ENCODE measurements around the gene PCBD1. TPM values are rescaled to one million over a fixed set of nuclear protein-coding genes. Genes with fewer than 3 reads are reported as not detected.
A peak's percentile ranks its signal among the peaks of the same experiment; 100 is the strongest.

Gene PCBD1
- total RNA-seq, 2 donors from 2014 or later = 36.3 to 47.4 TPM

DNA sequence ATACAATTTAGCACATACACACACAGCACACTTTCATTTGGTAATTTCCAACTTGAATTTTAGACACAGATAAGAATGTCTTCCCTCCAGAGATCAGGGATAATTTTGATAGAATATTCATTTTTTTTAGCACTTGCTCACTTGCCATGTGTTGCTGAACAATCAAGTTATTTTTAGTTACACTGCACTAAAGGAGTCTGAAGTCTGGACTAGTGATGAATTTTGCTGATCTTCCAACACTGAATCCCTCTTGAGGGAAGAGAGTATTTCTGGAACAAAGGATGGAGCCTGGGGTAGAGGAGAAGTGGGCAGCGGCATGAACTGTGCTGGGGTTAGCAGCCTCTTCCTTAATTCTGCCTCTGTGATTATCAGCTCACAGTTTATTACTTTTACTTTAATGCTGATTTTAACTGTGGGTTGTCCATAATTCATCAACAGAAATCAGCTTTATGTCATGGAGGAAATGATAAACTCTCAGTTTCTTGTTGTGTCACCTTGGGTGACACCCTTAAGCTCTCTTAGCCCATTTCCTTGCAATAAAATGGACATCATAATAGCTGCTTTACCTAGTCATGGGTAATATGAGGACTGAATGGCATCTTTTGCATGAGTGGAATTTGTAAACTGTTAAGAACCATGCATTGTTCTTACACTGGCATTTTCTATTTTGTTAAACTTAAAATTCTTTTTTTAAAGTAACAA is 40.6 kb downstream of the PCBD1 start:
- Mint-ChIP-seq H3K27me3 (no peaks in the 10 kb centered on the region), H3K36me3 (ENCODE audit: low read depth) (peaks cover 93% of the 10 kb centered on the region), H3K27ac (peak overlapping the region; percentile 87), H3K9me3 (no peaks in the 10 kb centered on the region), H3K4me1 (peaks cover 16% of the 10 kb centered on the region), H3K4me3 (peak overlapping the region; percentile 63)
- ATAC-seq (replicated peaks) = peak; percentile 92

DNA sequence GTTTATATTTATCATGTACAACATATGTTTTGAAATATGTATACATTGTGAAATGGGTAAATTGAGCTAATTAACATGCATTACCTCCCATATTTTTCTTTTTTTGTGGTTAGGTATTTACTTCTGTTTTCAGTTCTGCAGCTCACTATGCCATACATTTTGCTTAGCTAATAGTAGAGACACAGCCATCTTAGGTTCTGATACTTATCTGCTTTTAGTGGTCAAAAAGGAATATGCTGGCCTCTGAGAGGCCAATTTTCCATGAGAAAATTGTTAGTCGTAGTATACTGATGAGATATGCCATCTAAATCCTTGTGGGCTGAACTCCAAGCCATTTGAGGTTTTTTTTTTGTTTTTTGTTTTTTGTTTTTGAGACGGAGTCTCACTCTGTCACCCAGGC is 41.6 kb downstream of the PCBD1 start:
- Mint-ChIP-seq H3K27me3 (no peaks in the 10 kb centered on the region), H3K27ac (no peak overlapping the region), H3K4me1 (peaks cover 19% of the 10 kb centered on the region), H3K4me3 (no peak overlapping the region), H3K36me3 (ENCODE audit: low read depth) (peaks cover 91% of the 10 kb centered on the region), H3K9me3 (no peaks in the 10 kb centered on the region)
- ATAC-seq (replicated peaks) = no peak

- H3K4me3 Mint-ChIP-seq = no peak overlapping the region
- H3K36me3 Mint-ChIP-seq (ENCODE audit: low read depth) = peaks cover 93% of the 10 kb centered on the region
- no peak for ATAC-seq (replicated peaks)
- peaks cover 24% of the 10 kb centered on the region for H3K4me1 Mint-ChIP-seq
- H3K9me3 Mint-ChIP-seq = no peaks in the 10 kb centered on the region
- H3K27me3 Mint-ChIP-seq = no peaks in the 10 kb centered on the region
- peak overlapping the region; percentile 5 for H3K27ac Mint-ChIP-seq
Measured at GRCh38 chr10:70845816-70846215, 42.5 kb downstream of the PCBD1 start.

DNA sequence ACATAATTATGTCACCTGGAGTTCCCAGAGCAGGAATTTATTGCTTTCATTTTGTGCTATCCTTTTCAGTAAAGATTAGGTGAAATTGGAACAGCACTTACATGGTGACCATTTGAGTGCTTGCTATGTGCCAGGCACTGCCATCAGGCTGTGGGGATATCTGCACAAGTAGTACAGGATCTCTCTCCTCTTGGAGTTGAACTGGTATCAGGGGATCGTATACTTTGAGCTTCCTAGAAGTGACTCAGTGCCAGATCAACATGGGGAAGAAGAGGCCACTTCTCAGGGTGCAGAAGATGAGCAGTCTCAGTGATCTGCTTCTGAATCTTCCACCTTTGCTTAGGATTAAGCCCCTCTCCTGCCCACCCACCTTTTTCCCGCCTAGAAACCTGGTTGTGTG is 43.1 kb downstream of the PCBD1 start:
- no peaks in the 10 kb centered on the region for H3K9me3 Mint-ChIP-seq
- no peaks in the 10 kb centered on the region for H3K27me3 Mint-ChIP-seq
- peaks cover 27% of the 10 kb centered on the region for H3K4me1 Mint-ChIP-seq
- peak; percentile 17 for ATAC-seq (replicated peaks)
- peak overlapping the region; percentile 5 for H3K27ac Mint-ChIP-seq
- H3K36me3 Mint-ChIP-seq (ENCODE audit: low read depth) = peaks cover 94% of the 10 kb centered on the region
- no peak overlapping the region for H3K4me3 Mint-ChIP-seq

GRCh38 chr10:70843776-70844489 is 44.4 kb downstream of the PCBD1 start:
- ATAC-seq (replicated peaks) = no peak
- peaks cover 25% of the 10 kb centered on the region for H3K4me1 Mint-ChIP-seq
- H3K36me3 Mint-ChIP-seq (ENCODE audit: low read depth) = peaks cover 87% of the 10 kb centered on the region
- H3K27ac Mint-ChIP-seq = peak overlapping the region; percentile 5
- H3K9me3 Mint-ChIP-seq = no peaks in the 10 kb centered on the region
- no peaks in the 10 kb centered on the region for H3K27me3 Mint-ChIP-seq
- H3K4me3 Mint-ChIP-seq = no peak overlapping the region

- H3K36me3 Mint-ChIP-seq (ENCODE audit: low read depth) = peaks cover 85% of the 10 kb centered on the region
Measured at GRCh38 chr10:70843333-70843732, 45.0 kb downstream of the PCBD1 start.

GRCh38 chr10:70840836-70841235 is 47.5 kb downstream of the PCBD1 start:
- ATAC-seq (replicated peaks) = peak; percentile 60

More at GRCh38 chr10:70843333-70843732, 45.0 kb downstream of the PCBD1 start:
- Mint-ChIP-seq H3K9me3 (no peaks in the 10 kb centered on the region), H3K4me1 (peaks cover 21% of the 10 kb centered on the region), H3K27ac (no peak overlapping the region), H3K4me3 (no peak overlapping the region), H3K27me3 (no peaks in the 10 kb centered on the region)
- ATAC-seq (replicated peaks) = no peak

GRCh38 chr10:70838270-70838805 is 50.0 kb downstream of the PCBD1 start:
- no peaks in the 10 kb centered on the region for H3K27me3 Mint-ChIP-seq
- peaks cover 82% of the 10 kb centered on the region for H3K36me3 Mint-ChIP-seq (ENCODE audit: low read depth)
- no peaks in the 10 kb centered on the region for H3K9me3 Mint-ChIP-seq
- no peak for ATAC-seq (replicated peaks)
- H3K4me1 Mint-ChIP-seq = peaks cover 40% of the 10 kb centered on the region
- no peak overlapping the region for H3K4me3 Mint-ChIP-seq
- peak overlapping the region; percentile 14 for H3K27ac Mint-ChIP-seq

More at GRCh38 chr10:70840836-70841235, 47.5 kb downstream of the PCBD1 start:
- H3K27me3 Mint-ChIP-seq = no peaks in the 10 kb centered on the region
- H3K36me3 Mint-ChIP-seq (ENCODE audit: low read depth) = peaks cover 84% of the 10 kb centered on the region
- peaks cover 24% of the 10 kb centered on the region for H3K4me1 Mint-ChIP-seq
- peak overlapping the region; percentile 23 for H3K4me3 Mint-ChIP-seq
- H3K27ac Mint-ChIP-seq = peak overlapping the region; percentile 49
- no peaks in the 10 kb centered on the region for H3K9me3 Mint-ChIP-seq

GRCh38 chr10:70837660-70838059 is 50.7 kb downstream of the PCBD1 start:
- H3K9me3 Mint-ChIP-seq = no peaks in the 10 kb centered on the region
- peaks cover 47% of the 10 kb centered on the region for H3K4me1 Mint-ChIP-seq
- no peaks in the 10 kb centered on the region for H3K27me3 Mint-ChIP-seq
- peaks cover 83% of the 10 kb centered on the region for H3K36me3 Mint-ChIP-seq (ENCODE audit: low read depth)
- no peak for ATAC-seq (replicated peaks)
- H3K27ac Mint-ChIP-seq = peak overlapping the region; percentile 29
- H3K4me3 Mint-ChIP-seq = no peak overlapping the region

DNA sequence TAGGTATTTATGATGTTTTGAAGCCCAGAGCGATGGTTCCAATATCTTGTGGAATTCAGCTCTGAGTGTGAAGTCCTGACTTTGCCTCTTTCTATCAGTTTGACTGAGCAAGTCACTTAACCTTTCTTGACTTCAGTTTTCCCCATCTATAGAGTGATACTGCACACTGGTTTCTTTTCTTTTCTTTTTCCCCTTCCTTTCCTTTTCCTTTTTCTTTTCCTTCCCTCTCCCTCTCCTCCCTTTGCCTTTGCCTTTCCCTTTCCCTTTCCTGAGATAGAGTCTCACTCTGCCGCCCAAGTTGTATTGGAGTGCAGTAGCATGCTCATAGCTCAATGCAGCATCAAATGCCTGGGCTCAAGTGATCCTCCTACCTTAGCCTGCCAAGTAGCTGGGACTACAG is 52.0 kb downstream of the PCBD1 start:
- no peaks in the 10 kb centered on the region for H3K9me3 Mint-ChIP-seq
- H3K36me3 Mint-ChIP-seq (ENCODE audit: low read depth) = peaks cover 73% of the 10 kb centered on the region
- peak overlapping the region; percentile 93 for H3K27ac Mint-ChIP-seq
- no peaks in the 10 kb centered on the region for H3K27me3 Mint-ChIP-seq
- H3K4me1 Mint-ChIP-seq = peaks cover 52% of the 10 kb centered on the region
- ATAC-seq (replicated peaks) = peak; percentile 42
- peak overlapping the region; percentile 71 for H3K4me3 Mint-ChIP-seq

DNA sequence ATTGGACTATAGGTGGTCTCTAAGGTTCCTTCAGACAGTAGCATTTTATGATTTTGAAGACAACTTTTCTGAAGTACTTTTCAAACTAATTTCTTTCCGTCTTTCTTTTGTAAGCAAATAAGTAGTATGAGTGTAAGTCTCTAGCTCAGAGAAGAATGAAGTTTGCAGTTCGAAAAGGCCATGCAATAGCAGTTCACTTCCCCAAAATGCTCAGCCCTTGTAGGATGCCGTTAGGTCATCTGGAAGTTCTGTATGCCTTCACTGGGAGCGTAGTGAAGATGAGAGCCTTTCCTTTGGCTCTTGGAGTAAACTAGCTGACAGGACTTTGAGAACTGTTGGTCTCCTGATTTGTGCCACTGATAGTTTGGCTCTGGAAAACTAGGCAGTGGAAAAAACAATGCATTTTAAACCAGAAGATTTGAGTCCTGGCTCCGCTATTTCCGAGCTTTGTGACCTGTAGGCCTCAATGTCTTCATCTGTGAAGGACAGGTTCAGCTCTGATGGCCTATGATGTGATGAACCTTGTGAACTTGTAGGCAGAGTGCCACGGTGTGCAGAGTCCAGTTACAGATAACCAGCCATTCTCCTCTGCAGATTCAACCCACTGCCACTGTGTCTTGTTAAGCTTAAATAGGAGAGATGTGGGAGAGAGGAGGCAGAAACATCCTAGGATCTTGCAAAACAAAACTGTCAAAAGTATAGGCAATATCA is 53.8 kb downstream of the PCBD1 start:
- H3K27me3 Mint-ChIP-seq = no peaks in the 10 kb centered on the region
- H3K36me3 Mint-ChIP-seq (ENCODE audit: low read depth) = peaks cover 69% of the 10 kb centered on the region
- H3K9me3 Mint-ChIP-seq = no peaks in the 10 kb centered on the region
- peaks cover 50% of the 10 kb centered on the region for H3K4me1 Mint-ChIP-seq
- no peak for ATAC-seq (replicated peaks)
- peak overlapping the region; percentile 84 for H3K27ac Mint-ChIP-seq
- peak overlapping the region; percentile 62 for H3K4me3 Mint-ChIP-seq

DNA sequence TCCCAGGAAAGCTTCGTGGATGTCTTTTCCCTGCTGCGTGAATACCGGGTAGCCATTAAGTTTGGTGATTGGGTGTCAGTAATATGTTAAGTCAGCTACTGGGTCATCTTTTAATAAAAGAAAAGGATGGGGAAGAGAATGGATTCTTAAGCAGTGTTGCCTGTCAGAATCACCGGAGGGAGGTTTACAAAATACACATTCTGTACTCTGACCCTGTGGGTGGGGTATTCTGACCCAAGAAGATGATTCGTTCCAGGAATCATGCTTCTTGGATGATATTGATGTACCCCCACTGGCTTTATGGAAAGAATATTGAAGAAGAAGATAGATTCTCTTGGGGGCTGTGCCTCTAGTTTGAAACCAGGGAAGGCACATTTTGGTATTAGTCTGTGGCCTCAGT is 54.3 kb downstream of the PCBD1 start:
- Mint-ChIP-seq H3K4me3 (peak overlapping the region; percentile 62), H3K36me3 (ENCODE audit: low read depth) (peaks cover 74% of the 10 kb centered on the region), H3K27me3 (no peaks in the 10 kb centered on the region), H3K4me1 (peaks cover 50% of the 10 kb centered on the region), H3K9me3 (no peaks in the 10 kb centered on the region), H3K27ac (peak overlapping the region; percentile 84)
- no peak for ATAC-seq (replicated peaks)

DNA sequence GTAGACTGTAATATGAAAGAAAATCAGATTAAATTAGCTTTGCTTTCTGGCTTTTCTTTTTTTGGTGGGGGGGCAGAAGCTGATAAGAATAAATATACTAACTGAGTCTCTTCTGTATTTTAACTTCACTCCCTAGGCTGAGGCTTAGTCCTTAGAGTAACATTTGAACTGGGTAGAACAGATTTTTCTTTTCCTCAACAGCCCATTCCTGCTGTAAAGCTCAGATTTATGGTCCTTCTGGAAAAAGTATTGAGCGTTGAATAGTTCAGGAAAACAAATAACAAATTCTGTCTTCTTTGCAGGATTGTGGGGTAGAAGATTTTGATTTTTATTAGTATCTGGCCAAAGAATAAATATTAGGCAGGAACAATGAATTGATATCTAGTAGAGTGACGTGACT is 54.8 kb downstream of the PCBD1 start:
- H3K9me3 Mint-ChIP-seq = no peaks in the 10 kb centered on the region
- no peaks in the 10 kb centered on the region for H3K27me3 Mint-ChIP-seq
- ATAC-seq (replicated peaks) = no peak
- H3K4me1 Mint-ChIP-seq = peaks cover 50% of the 10 kb centered on the region
- H3K36me3 Mint-ChIP-seq (ENCODE audit: low read depth) = peaks cover 78% of the 10 kb centered on the region
- peak overlapping the region; percentile 84 for H3K27ac Mint-ChIP-seq
- peak overlapping the region; percentile 62 for H3K4me3 Mint-ChIP-seq
